ENCODE results near the gene GTF2F2.

GTF2F2 gene

GRCh38 chr13:45316338-45316737, 196.0 kb downstream of the GTF2F2 start:
- Histone ChIP-seq H3K27ac (ENCODE audit: low read length) (no peak overlapping the region), H3K9ac (ENCODE audit: low read length) (no peak overlapping the region), H3K27me3 (ENCODE audit: control insufficient read depth, insufficient read depth, low read length) (no peaks in the 10 kb centered on the region), H3K36me3 (ENCODE audit: control insufficient read depth, low read depth, low read length) (no peaks in the 10 kb centered on the region), H3K4me3 (ENCODE audit: low read length) (no peak overlapping the region), H3K4me1 (ENCODE audit: control insufficient read depth, low read depth, low read length) (no peaks in the 10 kb centered on the region), H3K9me3 (ENCODE audit: control insufficient read depth, low read depth, low read length) (no peaks in the 10 kb centered on the region)

- Histone ChIP-seq H3K27ac (ENCODE audit: low read length) (no peak overlapping the region), H3K4me3 (ENCODE audit: low read length) (no peak overlapping the region), H3K9me3 (ENCODE audit: control insufficient read depth, low read depth, low read length) (no peaks in the 10 kb centered on the region), H3K36me3 (ENCODE audit: control insufficient read depth, low read depth, low read length) (no peaks in the 10 kb centered on the region), H3K4me1 (ENCODE audit: control insufficient read depth, low read depth, low read length) (no peaks in the 10 kb centered on the region), H3K9ac (ENCODE audit: low read length) (no peak overlapping the region), H3K27me3 (ENCODE audit: control insufficient read depth, insufficient read depth, low read length) (no peaks in the 10 kb centered on the region)
Observed at GRCh38 chr13:45316996-45317395, 196.7 kb downstream of the GTF2F2 start.

- no peaks in the 10 kb centered on the region for H3K27me3 ChIP-seq (ENCODE audit: control insufficient read depth, insufficient read depth, low read length)
- no peak overlapping the region for H3K9ac ChIP-seq (ENCODE audit: low read length)
- no peaks in the 10 kb centered on the region for H3K4me1 ChIP-seq (ENCODE audit: control insufficient read depth, low read depth, low read length)
- H3K4me3 ChIP-seq (ENCODE audit: low read length), result no peak overlapping the region
- no peaks in the 10 kb centered on the region for H3K9me3 ChIP-seq (ENCODE audit: control insufficient read depth, low read depth, low read length)
- H3K27ac ChIP-seq (ENCODE audit: low read length), result no peak overlapping the region
- H3K36me3 ChIP-seq (ENCODE audit: control insufficient read depth, low read depth, low read length), result no peaks in the 10 kb centered on the region
Observed at GRCh38 chr13:45320876-45321629, 200.7 kb downstream of the GTF2F2 start.

- Histone ChIP-seq H3K36me3 (ENCODE audit: control insufficient read depth, low read depth, low read length) (no peaks in the 10 kb centered on the region), H3K4me3 (ENCODE audit: low read length) (no peak overlapping the region), H3K9ac (ENCODE audit: low read length) (no peak overlapping the region), H3K27ac (ENCODE audit: low read length) (no peak overlapping the region), H3K27me3 (ENCODE audit: control insufficient read depth, insufficient read depth, low read length) (no peaks in the 10 kb centered on the region), H3K4me1 (ENCODE audit: control insufficient read depth, low read depth, low read length) (no peaks in the 10 kb centered on the region), H3K9me3 (ENCODE audit: control insufficient read depth, low read depth, low read length) (no peaks in the 10 kb centered on the region)
Observed at GRCh38 chr13:45325806-45326205, 205.5 kb downstream of the GTF2F2 start.

- Histone ChIP-seq H3K27ac (ENCODE audit: low read length) (no peak overlapping the region), H3K4me1 (ENCODE audit: control insufficient read depth, low read depth, low read length) (peaks cover under 1% of the 10 kb centered on the region), H3K4me3 (ENCODE audit: low read length) (no peak overlapping the region), H3K36me3 (ENCODE audit: control insufficient read depth, low read depth, low read length) (no peaks in the 10 kb centered on the region), H3K9me3 (ENCODE audit: control insufficient read depth, low read depth, low read length) (no peaks in the 10 kb centered on the region), H3K9ac (ENCODE audit: low read length) (no peak overlapping the region), H3K27me3 (ENCODE audit: control insufficient read depth, insufficient read depth, low read length) (no peaks in the 10 kb centered on the region)
Observed at GRCh38 chr13:45327253-45327955, 207.1 kb downstream of the GTF2F2 start.

- H3K4me1 ChIP-seq (ENCODE audit: control insufficient read depth, low read depth, low read length), result peaks cover 4% of the 10 kb centered on the region
- H3K4me3 ChIP-seq (ENCODE audit: low read length), result no peak overlapping the region
- no peak overlapping the region for H3K9ac ChIP-seq (ENCODE audit: low read length)
Observed at GRCh38 chr13:45328661-45329111, 208.4 kb downstream of the GTF2F2 start.

GRCh38 chr13:45331123-45331619, 210.9 kb downstream of the GTF2F2 start:
- no peak overlapping the region for H3K9ac ChIP-seq (ENCODE audit: low read length)
- peaks cover 13% of the 10 kb centered on the region for H3K36me3 ChIP-seq (ENCODE audit: control insufficient read depth, low read depth, low read length)
- H3K4me3 ChIP-seq (ENCODE audit: low read length), result no peak overlapping the region
- H3K9me3 ChIP-seq (ENCODE audit: control insufficient read depth, low read depth, low read length), result no peaks in the 10 kb centered on the region
- H3K4me1 ChIP-seq (ENCODE audit: control insufficient read depth, low read depth, low read length), result peaks cover 4% of the 10 kb centered on the region
- H3K27me3 ChIP-seq (ENCODE audit: control insufficient read depth, insufficient read depth, low read length), result no peaks in the 10 kb centered on the region
- no peak overlapping the region for H3K27ac ChIP-seq (ENCODE audit: low read length)

More at GRCh38 chr13:45328661-45329111, 208.4 kb downstream of the GTF2F2 start:
- no peaks in the 10 kb centered on the region for H3K9me3 ChIP-seq (ENCODE audit: control insufficient read depth, low read depth, low read length)
- no peaks in the 10 kb centered on the region for H3K36me3 ChIP-seq (ENCODE audit: control insufficient read depth, low read depth, low read length)
- H3K27me3 ChIP-seq (ENCODE audit: control insufficient read depth, insufficient read depth, low read length), result no peaks in the 10 kb centered on the region
- no peak overlapping the region for H3K27ac ChIP-seq (ENCODE audit: low read length)

GRCh38 chr13:45331692-45332035, 211.4 kb downstream of the GTF2F2 start:
- H3K27me3 ChIP-seq (ENCODE audit: control insufficient read depth, insufficient read depth, low read length), result no peaks in the 10 kb centered on the region
- no peaks in the 10 kb centered on the region for H3K9me3 ChIP-seq (ENCODE audit: control insufficient read depth, low read depth, low read length)
- H3K4me3 ChIP-seq (ENCODE audit: low read length), result no peak overlapping the region
- H3K36me3 ChIP-seq (ENCODE audit: control insufficient read depth, low read depth, low read length), result peaks cover 18% of the 10 kb centered on the region
- no peak overlapping the region for H3K9ac ChIP-seq (ENCODE audit: low read length)
- no peak overlapping the region for H3K27ac ChIP-seq (ENCODE audit: low read length)
- peaks cover 4% of the 10 kb centered on the region for H3K4me1 ChIP-seq (ENCODE audit: control insufficient read depth, low read depth, low read length)

GRCh38 chr13:45332036-45332830, 211.9 kb downstream of the GTF2F2 start:
- Histone ChIP-seq H3K9ac (ENCODE audit: low read length) (no peak overlapping the region), H3K27me3 (ENCODE audit: control insufficient read depth, insufficient read depth, low read length) (no peaks in the 10 kb centered on the region), H3K9me3 (ENCODE audit: control insufficient read depth, low read depth, low read length) (no peaks in the 10 kb centered on the region), H3K4me3 (ENCODE audit: low read length) (no peak overlapping the region), H3K4me1 (ENCODE audit: control insufficient read depth, low read depth, low read length) (peaks cover 4% of the 10 kb centered on the region), H3K27ac (ENCODE audit: low read length) (no peak overlapping the region), H3K36me3 (ENCODE audit: control insufficient read depth, low read depth, low read length) (peaks cover 24% of the 10 kb centered on the region)

GRCh38 chr13:45332831-45333219, 212.5 kb downstream of the GTF2F2 start:
- H3K4me1 ChIP-seq (ENCODE audit: control insufficient read depth, low read depth, low read length), result peaks cover 4% of the 10 kb centered on the region
- peaks cover 30% of the 10 kb centered on the region for H3K36me3 ChIP-seq (ENCODE audit: control insufficient read depth, low read depth, low read length)
- H3K4me3 ChIP-seq (ENCODE audit: low read length), result no peak overlapping the region
- no peaks in the 10 kb centered on the region for H3K27me3 ChIP-seq (ENCODE audit: control insufficient read depth, insufficient read depth, low read length)
- H3K9ac ChIP-seq (ENCODE audit: low read length), result no peak overlapping the region
- H3K27ac ChIP-seq (ENCODE audit: low read length), result no peak overlapping the region
- H3K9me3 ChIP-seq (ENCODE audit: control insufficient read depth, low read depth, low read length), result no peaks in the 10 kb centered on the region

- Histone ChIP-seq H3K27ac (ENCODE audit: low read length) (no peak overlapping the region), H3K27me3 (ENCODE audit: control insufficient read depth, insufficient read depth, low read length) (no peaks in the 10 kb centered on the region), H3K9me3 (ENCODE audit: control insufficient read depth, low read depth, low read length) (no peaks in the 10 kb centered on the region), H3K4me3 (ENCODE audit: low read length) (no peak overlapping the region), H3K36me3 (ENCODE audit: control insufficient read depth, low read depth, low read length) (peaks cover 35% of the 10 kb centered on the region), H3K9ac (ENCODE audit: low read length) (no peak overlapping the region), H3K4me1 (ENCODE audit: control insufficient read depth, low read depth, low read length) (peaks cover 4% of the 10 kb centered on the region)
Observed at GRCh38 chr13:45333251-45333976, 213.1 kb downstream of the GTF2F2 start.
